A549 (cell line): ENCODE results near the gene OR51S1. TPM values are rescaled to one million over a fixed set of nuclear protein-coding genes. Genes with fewer than 3 reads are reported as not detected.

Experiments used
- ATAC-seq, 2 experiments: fragments of 200-7000 bp in 1 of 2; fragments of >200 bp in 1 of 2; cut with Nextera tagmentation in 1 of 2; cut with Tn5 transposase in 1 of 2; 3 replicates each; pipeline versions ENCODE4 v1.8.0 to v1.9.1; 2018 to 2020; ENCODE audit warnings: mild to moderate bottlenecking in 1 of 2, moderate library complexity in 1 of 2
- CTCF ChIA-PET: fragments of 300-600 bp; sonication (Branson Sonifier 250); formaldehyde crosslinking; extraction: SDS; loops from one replicate; lab custom pipeline; 2021; ENCODE audit warnings: antibody characterized with exemption, inconsistent platforms; lab: Yijun Ruan, JAX
- POLR2A ChIA-PET: fragments of 350-600 bp; formaldehyde crosslinking; extraction: SDS; loops from one replicate; lab custom pipeline; 2021; ENCODE audit warnings: antibody characterized with exemption, inconsistent platforms; lab: Yijun Ruan, JAX
- DNase-seq, 2 experiments: peaks; one replicate each; pipeline versions ENCODE4 v3.0.0 to v3.0.0-alpha.2; 2011 to 2016; ENCODE audit warnings: low read depth in 1 of 2, low spot score in 1 of 2
- FAIRE-seq: peaks from 2 replicates; lab custom pipeline; 2011; peaks lifted over from hg19 to GRCh38; lab: Jason Lieb, UNC
- H3K27ac ChIP-seq, 2 experiments: fragments of >200 bp; sonication (Bioruptor Twin); formaldehyde crosslinking; 3 replicates each; pipeline ENCODE4 v1.5.1; 2016 to 2017
- H3K4me1 ChIP-seq: fragments of >200 bp; sonication (Bioruptor Twin); formaldehyde crosslinking; 3 replicates; pipeline ENCODE4 v1.6.1; 2016
- H3K4me2 ChIP-seq: fragments of >200 bp; sonication (Bioruptor Twin); formaldehyde crosslinking; 3 replicates; pipeline ENCODE4 v1.6.1; 2016
- H3K4me3 ChIP-seq: fragments of >200 bp; sonication (Bioruptor Twin); formaldehyde crosslinking; 3 replicates; pipeline ENCODE4 v1.5.1; 2016
- H3K9me3 ChIP-seq: fragments of >200 bp; sonication (Bioruptor Twin); formaldehyde crosslinking; 3 replicates; pipeline ENCODE4 v1.6.1; 2016
- ATOH8 ChIP-seq: fragments of 250-450 bp; sonication (Bioruptor Pico); IDR thresholded peaks from 2 replicates; pipeline ENCODE4 v1.5.0; 2020; ENCODE audit warnings: low read depth, mild to moderate bottlenecking, moderate library complexity
- BCL3 ChIP-seq: fragments of >200 bp; sonication (Bioruptor Twin); formaldehyde crosslinking; IDR thresholded peaks from 3 replicates; pipeline ENCODE4 v1.6.1; 2016
- CEBPB ChIP-seq, 2 experiments: fragments of >200 bp in 1 of 2; sonication (Bioruptor Twin) in 1 of 2; formaldehyde crosslinking in 1 of 2; IDR thresholded peaks; 2 replicates each; pipeline ENCODE4 v1.6.1; 2012 to 2016
- CHD4 ChIP-seq: fragments of 200-600 bp; sonication (generic); IDR thresholded peaks from 2 replicates; pipeline ENCODE4 v1.6.1; 2016; ENCODE audit warnings: antibody characterized with exemption, mild to moderate bottlenecking, borderline replicate concordance
- E2F6 ChIP-seq: IDR thresholded peaks from 2 replicates; pipeline ENCODE4 v1.6.1; 2012; ENCODE audit warnings: low read depth, borderline replicate concordance
- EHF ChIP-seq: fragments of 250-450 bp; sonication (Bioruptor Pico); IDR thresholded peaks from 2 replicates; pipeline ENCODE4 v1.5.0; 2020; ENCODE audit warnings: mild to moderate bottlenecking
- FOSB ChIP-seq: fragments of 250-450 bp; sonication (Bioruptor Pico); IDR thresholded peaks from 2 replicates; pipeline ENCODE4 v1.5.0; 2020; ENCODE audit warnings: mild to moderate bottlenecking, moderate library complexity
- FOSL2 ChIP-seq, 2 experiments: fragments of 450-650 bp in 1 of 2; fragments of >200 bp in 1 of 2; sonication (Bioruptor Twin) in 1 of 2; formaldehyde crosslinking; IDR thresholded peaks; 2 replicates each; pipeline versions ENCODE4 v1.5.0 to v1.6.1; 2016 to 2020; ENCODE audit warnings: mild to moderate bottlenecking in 1 of 2, moderate library complexity in 1 of 2
- HOXB5 ChIP-seq: fragments of 250-450 bp; sonication (Bioruptor Pico); IDR thresholded peaks from 2 replicates; pipeline ENCODE4 v1.5.0; 2020; ENCODE audit warnings: mild to moderate bottlenecking, moderate library complexity
- JUNB ChIP-seq: fragments of >200 bp; sonication (Bioruptor Twin); formaldehyde crosslinking; IDR thresholded peaks from 2 replicates; pipeline ENCODE4 v1.6.1; 2016
- KDM1A ChIP-seq: fragments of 200-600 bp; sonication (generic); IDR thresholded peaks from 2 replicates; pipeline ENCODE4 v1.6.1; 2016; ENCODE audit warnings: low read depth, mild to moderate bottlenecking
- MAFK ChIP-seq: fragments of 450-650 bp; IDR thresholded peaks from 2 replicates; pipeline ENCODE4 v1.6.1; 2014; ENCODE audit not compliant: partially characterized antibody
- MYC ChIP-seq: IDR thresholded peaks from 2 replicates; pipeline ENCODE4 v1.6.1; 2012; ENCODE audit warnings: mild to moderate bottlenecking, inconsistent platforms, low read length, improper control_type of control experiment, borderline replicate concordance
- NPAS2 ChIP-seq: fragments of 250-450 bp; sonication (Bioruptor Pico); IDR thresholded peaks from 2 replicates; pipeline ENCODE4 v1.8.0; 2022; ENCODE audit warnings: mild to moderate bottlenecking, moderate library complexity, borderline replicate concordance
- PHF8 ChIP-seq: fragments of 200-600 bp; sonication (generic); IDR thresholded peaks from 2 replicates; pipeline ENCODE4 v1.6.1; 2016; ENCODE audit warnings: low read depth, mild to moderate bottlenecking, antibody characterized with exemption, moderate library complexity, borderline replicate concordance
- POLR2AphosphoS2 ChIP-seq: conservative IDR thresholded peaks from 2 replicates; pipeline ENCODE4 v1.6.1; 2012; ENCODE audit warnings: low read length, improper control_type of control experiment, inconsistent platforms
- REST ChIP-seq: fragments of 200-600 bp; sonication (generic); IDR thresholded peaks from 2 replicates; pipeline ENCODE4 v1.6.1; 2016; ENCODE audit warnings: antibody characterized with exemption, mild to moderate bottlenecking, moderate library complexity
- RFX5 ChIP-seq: fragments of 450-650 bp; IDR thresholded peaks from 2 replicates; pipeline ENCODE4 v1.7.1; 2014; ENCODE audit warnings: antibody characterized with exemption, mild to moderate bottlenecking, moderate library complexity
- SMC3 ChIP-seq: fragments of >200 bp; sonication (Bioruptor Twin); formaldehyde crosslinking; IDR thresholded peaks from 3 replicates; pipeline ENCODE4 v1.6.1; 2018; ENCODE audit warnings: inconsistent platforms
- USF2 ChIP-seq: fragments of 450-650 bp; IDR thresholded peaks from 2 replicates; pipeline ENCODE4 v1.6.1; 2014; ENCODE audit warnings: antibody characterized with exemption
- ZSCAN20 ChIP-seq: fragments of 250-450 bp; sonication (Bioruptor Pico); IDR thresholded peaks from 2 replicates; pipeline ENCODE4 v1.8.0; 2022; ENCODE audit warnings: mild to moderate bottlenecking, moderate library complexity
- WGBS: methylation state at CpG from one replicate; pipeline ENCODE4 v1.1.6; 2017; ENCODE audit errors: missing lambda C conversion rate; 5-methylcytosine and 5-hydroxymethylcytosine counted together
- polyA plus RNA-seq, 4 experiments: library from polyadenylated mRNA; depleted of rRNA in 3 of 4; stranded (reverse); fragments of >200 nt; fragmentation: RNase III in 1 of 4; extraction: RNeasy Plus Mini Kit Qiagen cat#74134 plus additional on column Dnase treatment in 1 of 4; gene quantifications; 2 replicates in 3 of 4; 3 replicates in 1 of 4; pipeline ENCODE4 v1.2.3, GENCODE V29; 2011 to 2017

OR51S1 gene
- polyA plus RNA-seq, 2 of the 4 experiments (the other 2 are of a cell fraction) = not detected

- no peak for ATAC-seq
- Histone ChIP-seq H3K4me1 (no peaks in the 10 kb centered on the region), H3K9me3 (no peaks in the 10 kb centered on the region)
- POLR2A ChIA-PET = no interaction called here
- TF ChIP-seq RFX5 (no peak), CHD4 (no peak), KDM1A (no peak), JUNB (no peak), CEBPB (IDR thresholded peaks at IDR 0.05) (no peak), REST (no peak), FOSB (CRISPR knock-in tag) (no peak), BCL3 (no peak), PHF8 (no peak), MAFK (no peak), E2F6 (no peak), FOSL2 (IDR thresholded peaks at IDR 0.05) (no peak), FOSL2 (CRISPR knock-in tag; IDR thresholded peaks at IDR 0.05) (no peak)
- TF ChIP-seq, all 56 proteins: peak for 0
- CTCF ChIA-PET = no interaction called here
- DNase-seq = no peak
- WGBS = 22% methylated on average over 4 of the region's 4 CpGs
- Histone ChIP-seq H3K4me3 (no peak overlapping the region), H3K4me2 (no peak overlapping the region), H3K27ac (no peak overlapping the region)
- FAIRE-seq = no peak
Observed at GRCh38 chr11:4881188-4881587, 32.2 kb upstream of the OR51S1 start.

GRCh38 chr11:4865855-4866254 is 16.8 kb upstream of the OR51S1 start:
- ChIA-PET CTCF (no interaction called here), POLR2A (no interaction called here)
- FAIRE-seq (no peak), DNase-seq (no peak), ATAC-seq (no peak)
- TF ChIP-seq USF2 = no peak
- TF ChIP-seq E2F6 = no peak
- no peak for TF ChIP-seq MAFK
- TF ChIP-seq NPAS2 = no peak
- no peak for TF ChIP-seq HOXB5 (CRISPR knock-in tag)
- no peak for TF ChIP-seq ZSCAN20 (CRISPR knock-in tag)
- TF ChIP-seq POLR2AphosphoS2 = no peak
- TF ChIP-seq SMC3 = no peak
- TF ChIP-seq EHF = no peak
- no peak for TF ChIP-seq MYC
- TF ChIP-seq BCL3 = no peak
- no peak for TF ChIP-seq ATOH8 (CRISPR knock-in tag)
- H3K27ac ChIP-seq = no peak overlapping the region
- WGBS = 0% methylated on average over 1 of the region's 1 CpG
- H3K4me3 ChIP-seq = no peak overlapping the region
- H3K9me3 ChIP-seq = no peaks in the 10 kb centered on the region
- no peak overlapping the region for H3K4me2 ChIP-seq
- H3K4me1 ChIP-seq = no peaks in the 10 kb centered on the region
